ENCODE data around the gene TMEM271.

Gene TMEM271

GRCh38 chr4:532588-533317 lies 43.3 kb downstream of the TMEM271 start:
- DNase-seq (ENCODE audit: extremely low read depth, insufficient read length) = no peak
- peaks cover 48% of the 10 kb centered on the region for H3K36me3 ChIP-seq (ENCODE audit: control insufficient read depth, insufficient read depth, low read length)
- TF ChIP-seq, protein P1, sequence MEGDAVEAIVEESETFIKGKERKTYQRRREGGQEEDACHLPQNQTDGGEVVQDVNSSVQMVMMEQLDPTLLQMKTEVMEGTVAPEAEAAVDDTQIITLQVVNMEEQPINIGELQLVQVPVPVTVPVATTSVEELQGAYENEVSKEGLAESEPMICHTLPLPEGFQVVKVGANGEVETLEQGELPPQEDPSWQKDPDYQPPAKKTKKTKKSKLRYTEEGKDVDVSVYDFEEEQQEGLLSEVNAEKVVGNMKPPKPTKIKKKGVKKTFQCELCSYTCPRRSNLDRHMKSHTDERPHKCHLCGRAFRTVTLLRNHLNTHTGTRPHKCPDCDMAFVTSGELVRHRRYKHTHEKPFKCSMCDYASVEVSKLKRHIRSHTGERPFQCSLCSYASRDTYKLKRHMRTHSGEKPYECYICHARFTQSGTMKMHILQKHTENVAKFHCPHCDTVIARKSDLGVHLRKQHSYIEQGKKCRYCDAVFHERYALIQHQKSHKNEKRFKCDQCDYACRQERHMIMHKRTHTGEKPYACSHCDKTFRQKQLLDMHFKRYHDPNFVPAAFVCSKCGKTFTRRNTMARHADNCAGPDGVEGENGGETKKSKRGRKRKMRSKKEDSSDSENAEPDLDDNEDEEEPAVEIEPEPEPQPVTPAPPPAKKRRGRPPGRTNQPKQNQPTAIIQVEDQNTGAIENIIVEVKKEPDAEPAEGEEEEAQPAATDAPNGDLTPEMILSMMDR (IDR thresholded peaks at IDR 0.05; ENCODE audit: insufficient read depth, low read length, poor library complexity, severe bottlenecking) = no peak
- no peaks in the 10 kb centered on the region for H3K27me3 ChIP-seq (replicated peaks; ENCODE audit: control insufficient read depth, insufficient read depth, low read length)
- no peak overlapping the region for H3K4me3 ChIP-seq (replicated peaks; ENCODE audit: low read depth, low read length)

GRCh38 chr4:531721-532565 lies 44.2 kb downstream of the TMEM271 start:
- H3K36me3 ChIP-seq (ENCODE audit: control insufficient read depth, insufficient read depth, low read length) = peaks cover 48% of the 10 kb centered on the region
- no peak overlapping the region for H3K4me3 ChIP-seq (replicated peaks; ENCODE audit: low read depth, low read length)
- no peak for DNase-seq (ENCODE audit: extremely low read depth, insufficient read length)
- TF ChIP-seq, protein P1 (IDR thresholded peaks at IDR 0.05; ENCODE audit: insufficient read depth, low read length, poor library complexity, severe bottlenecking) = no peak
- H3K27me3 ChIP-seq (replicated peaks; ENCODE audit: control insufficient read depth, insufficient read depth, low read length) = no peaks in the 10 kb centered on the region

DNA sequence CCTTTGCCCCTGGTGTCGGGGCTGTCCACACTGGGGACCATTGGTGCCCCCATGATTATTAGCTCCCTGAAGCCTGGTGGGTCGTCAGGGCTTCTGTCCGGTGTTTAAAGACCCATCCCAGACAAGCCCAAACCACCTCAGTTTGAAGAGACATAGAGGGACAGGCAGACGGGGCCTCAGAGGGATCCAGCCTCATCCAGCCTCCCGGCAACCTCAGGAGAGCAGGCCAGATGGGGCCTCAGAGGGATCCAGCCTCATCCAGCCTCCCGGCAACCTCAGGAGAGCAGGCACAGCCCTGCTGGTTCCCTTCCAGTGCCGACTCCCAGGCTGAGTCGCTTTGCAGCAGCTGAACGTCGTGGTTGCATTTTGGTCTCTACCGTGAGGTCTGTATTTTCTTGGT lies 45.0 kb downstream of the TMEM271 start:
- no peaks in the 10 kb centered on the region for H3K27me3 ChIP-seq (replicated peaks; ENCODE audit: control insufficient read depth, insufficient read depth, low read length)
- no peak for DNase-seq (ENCODE audit: extremely low read depth, insufficient read length)
- TF ChIP-seq, protein P1 (IDR thresholded peaks at IDR 0.05; ENCODE audit: insufficient read depth, low read length, poor library complexity, severe bottlenecking) = no peak
- no peak overlapping the region for H3K4me3 ChIP-seq (replicated peaks; ENCODE audit: low read depth, low read length)
- peaks cover 46% of the 10 kb centered on the region for H3K36me3 ChIP-seq (ENCODE audit: control insufficient read depth, insufficient read depth, low read length)

GRCh38 chr4:530017-530781 lies 45.9 kb downstream of the TMEM271 start:
- no peaks in the 10 kb centered on the region for H3K27me3 ChIP-seq (replicated peaks; ENCODE audit: control insufficient read depth, insufficient read depth, low read length)

DNA sequence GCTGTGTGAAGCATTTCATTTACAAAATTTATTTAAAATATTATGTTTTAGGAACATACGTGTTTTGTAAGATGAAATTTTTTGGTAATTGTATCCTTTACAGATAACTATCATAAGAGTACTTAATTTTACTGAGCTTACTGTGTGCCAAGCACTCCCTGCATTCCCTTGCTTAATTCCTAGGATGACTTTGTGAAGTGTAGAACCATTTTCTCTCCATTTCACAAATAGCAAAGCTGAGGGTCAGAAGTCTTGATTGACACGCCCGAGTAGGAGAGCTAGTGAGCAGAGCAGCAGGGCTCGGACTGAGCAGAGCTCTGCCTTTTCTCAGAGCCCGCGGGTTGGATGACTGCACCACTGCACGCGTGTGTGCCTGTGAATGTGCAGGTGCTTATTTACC lies 46.5 kb downstream of the TMEM271 start:
- Histone ChIP-seq H3K4me3 (replicated peaks; ENCODE audit: low read depth, low read length) (no peak overlapping the region), H3K27me3 (replicated peaks; ENCODE audit: control insufficient read depth, insufficient read depth, low read length) (no peaks in the 10 kb centered on the region), H3K36me3 (ENCODE audit: control insufficient read depth, insufficient read depth, low read length) (peaks cover 35% of the 10 kb centered on the region)
- TF ChIP-seq, protein P1 (IDR thresholded peaks at IDR 0.05; ENCODE audit: insufficient read depth, low read length, poor library complexity, severe bottlenecking) = no peak
- no peak for DNase-seq (ENCODE audit: extremely low read depth, insufficient read length)

More at GRCh38 chr4:530017-530781, 45.9 kb downstream of the TMEM271 start:
- TF ChIP-seq, protein P1 (IDR thresholded peaks at IDR 0.05; ENCODE audit: insufficient read depth, low read length, poor library complexity, severe bottlenecking) = no peak
- H3K4me3 ChIP-seq (replicated peaks; ENCODE audit: low read depth, low read length) = no peak overlapping the region
- no peak for DNase-seq (ENCODE audit: extremely low read depth, insufficient read length)
- peaks cover 39% of the 10 kb centered on the region for H3K36me3 ChIP-seq (ENCODE audit: control insufficient read depth, insufficient read depth, low read length)

All from GM06990 (cell line).